GM18951 (cell line): ENCODE results near the gene TSSK3.
A peak's percentile ranks its signal among the peaks of the same experiment; 100 is the strongest.

Source experiments
- POLR2A ChIP-seq: IDR thresholded peaks from 4 replicates; pipeline ENCODE4 v1.6.1; 2011; ENCODE audit warnings: mild to moderate bottlenecking; ENCODE audit not compliant: insufficient read length, insufficient read depth; ENCODE audit errors: extremely low read depth
- in situ Hi-C: fragments of 300-500 bp; cut with MboI; formaldehyde crosslinking; loops from one replicate; pipeline ENCODE4 v1.12.0; 2022; ENCODE audit warnings: low sequenced_read_pairs, mixed read lengths, inconsistent platforms; ENCODE audit not compliant: unreplicated experiment

The TSSK3 gene

DNA sequence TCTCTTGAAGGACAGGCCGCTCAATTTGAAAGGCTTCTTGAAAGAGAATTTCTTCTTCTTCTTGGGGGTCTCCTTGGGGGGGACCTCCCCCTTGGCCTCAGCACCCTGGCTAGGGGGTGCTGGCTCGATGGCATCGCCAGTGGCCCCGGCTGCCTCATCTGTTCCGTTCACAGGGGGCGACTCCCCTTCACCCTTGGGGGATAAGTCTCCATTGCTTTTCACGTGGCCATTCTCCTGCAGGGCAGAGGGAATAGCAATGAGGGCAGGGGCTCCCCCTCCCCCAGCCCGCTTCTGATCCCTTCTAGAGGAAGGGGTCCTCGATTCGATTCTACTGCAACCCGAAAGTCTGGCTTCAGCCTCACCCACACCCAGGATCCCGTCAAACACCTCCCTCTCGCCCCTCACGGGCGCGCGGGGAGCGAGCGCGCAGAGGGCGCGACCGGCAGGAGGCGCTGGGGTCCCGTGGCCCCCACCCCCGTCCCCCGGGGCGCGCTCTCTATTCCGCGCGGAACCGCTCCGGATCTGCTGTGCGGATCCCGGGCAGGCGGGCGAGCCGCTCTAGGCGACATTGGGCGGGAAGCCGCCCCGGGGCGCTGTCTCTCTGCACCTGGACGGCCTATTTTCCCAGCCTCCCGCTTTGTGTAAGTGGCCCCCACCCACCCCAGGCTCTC is 27.3 kb upstream of the TSSK3 start:
- in situ Hi-C loops: no loop called here
- TF ChIP-seq POLR2A: peak; percentile 10

GRCh38 chr1:32335535-32335789 is 26.9 kb upstream of the TSSK3 start:
- in situ Hi-C loops: no loop called here
- TF ChIP-seq POLR2A: no peak

DNA sequence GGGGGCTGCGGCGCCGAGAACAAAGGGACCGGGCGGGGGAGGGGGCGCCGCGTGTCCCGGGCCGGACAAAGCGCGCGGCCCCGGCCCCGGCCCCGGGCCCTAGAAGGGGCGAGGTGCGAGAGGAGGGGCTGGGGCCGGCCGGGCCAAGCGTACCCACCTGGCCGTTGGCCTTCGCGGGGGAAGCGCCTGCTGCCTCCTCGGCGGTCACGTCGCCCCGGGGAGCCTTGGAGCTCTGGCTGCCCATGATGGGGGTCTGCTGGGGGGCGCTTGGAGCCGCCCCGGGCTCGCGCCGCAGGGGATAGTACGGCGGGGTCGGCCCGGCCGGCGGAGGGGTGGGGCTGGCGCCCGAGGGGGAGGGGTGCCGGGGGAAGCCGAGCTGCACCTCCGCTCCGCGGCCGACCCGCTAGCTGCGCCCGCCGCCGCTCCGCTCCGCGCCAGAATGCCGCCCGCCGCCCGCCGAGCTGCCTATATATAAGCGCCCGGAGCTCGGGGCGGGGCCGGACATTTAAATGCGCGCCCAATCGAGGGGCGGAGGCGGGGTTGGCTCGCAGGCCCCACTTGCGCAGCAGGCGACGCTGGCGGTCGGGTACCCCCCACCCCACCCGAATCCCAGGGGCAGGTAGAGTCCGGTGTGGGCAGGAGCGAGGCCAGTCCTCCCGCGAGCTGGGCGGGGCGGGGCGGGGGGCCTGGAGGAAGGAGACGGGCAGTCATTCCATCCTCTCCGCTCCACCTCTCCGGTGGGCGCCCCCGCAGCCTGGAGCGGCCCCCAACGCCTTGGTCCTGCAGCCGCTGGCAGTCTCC is 26.3 kb upstream of the TSSK3 start, which contains the start of gene MARCKSL1:
MARCKSL1 (minus strand) TSS at position 444 of the 801 bp plus-strand sequence; CDS start at position 244, 200 bp downstream.
- in situ Hi-C loops: no loop called here
- TF ChIP-seq POLR2A: peak; percentile 100

DNA sequence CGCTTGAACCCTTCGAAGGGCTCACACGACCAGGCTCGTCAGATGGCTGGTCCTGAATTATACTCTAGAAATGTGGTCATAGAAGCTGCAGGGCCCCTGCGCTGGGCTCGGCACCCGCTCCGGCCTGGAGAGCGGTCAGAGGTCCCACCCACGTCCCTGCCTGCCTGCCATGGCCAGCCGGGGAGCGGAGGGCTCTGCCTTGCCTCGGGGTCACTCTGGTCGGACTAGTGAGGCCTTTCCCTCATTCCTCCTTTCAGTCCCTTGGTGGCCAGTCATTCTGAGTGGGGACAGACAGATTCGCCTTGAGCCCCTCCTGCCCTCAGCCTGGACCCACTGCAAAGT is 25.8 kb upstream of the TSSK3 start:
- TF ChIP-seq POLR2A: no peak
- in situ Hi-C loops: no loop called here

GRCh38 chr1:32336963-32337675 is 25.2 kb upstream of the TSSK3 start:
- in situ Hi-C loops: no loop called here

DNA sequence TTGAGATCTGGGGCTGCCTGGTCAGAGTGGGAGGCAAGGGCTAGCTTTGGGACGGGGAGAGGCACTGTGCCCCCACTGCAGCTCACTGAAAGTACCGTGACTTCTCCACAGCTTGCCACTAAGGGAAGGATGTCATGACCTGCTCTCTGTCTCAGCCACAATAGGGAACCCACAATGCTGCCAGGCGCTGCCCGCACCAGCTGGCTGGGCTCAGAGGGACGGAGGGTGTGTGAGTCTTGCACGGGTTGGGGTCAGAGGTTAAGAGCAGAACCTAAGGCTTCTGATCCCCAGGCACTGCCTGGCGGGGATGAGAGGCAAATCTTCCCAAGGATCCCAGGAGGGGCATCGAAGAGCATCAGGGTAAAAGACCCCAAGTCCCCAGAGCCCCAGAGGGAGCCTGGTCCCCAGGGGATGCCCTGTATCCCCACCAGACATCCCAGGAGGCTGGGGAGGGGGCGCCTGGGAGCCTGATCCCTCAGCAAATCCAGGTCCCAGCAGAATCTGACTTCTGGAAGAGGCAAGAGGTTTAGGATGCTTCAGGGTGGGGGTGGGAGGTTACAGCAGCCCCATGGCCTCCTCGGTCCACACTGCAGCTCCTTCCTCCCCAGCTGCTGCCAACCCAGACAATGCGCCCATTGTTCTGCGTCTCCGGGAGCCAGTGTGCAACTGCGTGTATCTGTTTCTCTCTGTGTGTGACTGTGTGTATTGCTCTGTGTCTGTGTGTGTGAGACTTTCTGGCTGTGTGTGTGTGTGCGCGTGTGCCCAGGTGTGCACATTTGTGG is 24.3 kb upstream of the TSSK3 start:
- in situ Hi-C loops: no loop called here
- no peak for TF ChIP-seq POLR2A

More at GRCh38 chr1:32336963-32337675, 25.2 kb upstream of the TSSK3 start:
- TF ChIP-seq POLR2A: peak; percentile 13

GRCh38 chr1:32338637-32339145 is 23.6 kb upstream of the TSSK3 start:
- TF ChIP-seq POLR2A: no peak

DNA sequence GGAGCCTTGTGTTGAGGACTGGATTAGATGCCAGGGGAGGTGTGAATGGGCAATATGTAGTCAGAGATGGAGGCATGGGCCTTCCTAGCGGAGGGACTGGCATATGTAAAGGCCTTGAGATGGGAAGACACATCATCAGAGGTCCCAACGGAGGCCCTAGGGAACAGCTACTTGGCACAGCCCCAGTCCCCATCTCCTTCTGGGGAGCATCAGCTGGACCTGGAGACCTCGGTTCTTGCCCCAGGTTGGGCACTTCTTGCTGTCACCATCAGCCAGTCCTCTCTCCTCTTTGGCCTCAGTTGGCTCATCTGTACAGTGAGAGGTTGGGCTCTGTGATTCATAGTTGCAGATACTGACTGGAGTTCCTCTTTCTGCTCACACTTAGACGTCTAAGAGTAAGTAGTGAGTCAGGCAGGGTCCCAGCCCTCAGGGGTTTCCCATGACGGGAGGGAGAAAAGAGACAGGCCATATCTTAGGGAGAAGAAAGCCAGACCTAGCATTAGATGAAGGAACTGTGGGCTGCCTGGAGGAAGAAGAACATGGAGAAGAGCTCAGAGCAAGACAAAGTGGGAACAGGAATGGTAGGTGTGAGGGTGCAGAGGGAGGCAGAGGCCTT is 22.9 kb upstream of the TSSK3 start:
- no peak for TF ChIP-seq POLR2A
- in situ Hi-C loops: no loop called here

More at GRCh38 chr1:32338637-32339145, 23.6 kb upstream of the TSSK3 start:
- in situ Hi-C loops: no loop called here

- TF ChIP-seq POLR2A: no peak
- in situ Hi-C loops: no loop called here
Observed at GRCh38 chr1:32341186-32341757, 21.1 kb upstream of the TSSK3 start.

- in situ Hi-C loops: no loop called here
- no peak for TF ChIP-seq POLR2A
Observed at GRCh38 chr1:32341971-32342370, 20.4 kb upstream of the TSSK3 start.

DNA sequence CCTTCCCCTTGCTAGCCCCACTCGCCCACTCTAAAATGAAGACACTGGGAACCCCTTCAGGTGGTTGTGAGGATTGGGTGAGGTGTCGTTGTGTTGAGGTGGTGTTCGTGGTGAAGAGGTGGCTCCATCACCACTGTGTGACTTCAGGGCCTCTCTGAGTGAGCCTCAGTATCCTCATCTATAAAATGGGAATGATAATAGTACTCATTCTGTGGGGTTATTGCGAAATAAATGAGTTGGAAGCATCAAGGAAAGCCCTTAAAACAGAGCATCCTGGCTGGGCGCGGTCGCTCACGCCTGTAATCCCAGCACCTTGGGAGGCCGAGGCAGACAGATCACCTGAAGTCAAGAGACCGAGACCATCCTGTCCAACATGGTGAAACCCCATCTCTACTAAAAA is 19.6 kb upstream of the TSSK3 start:
- in situ Hi-C loops: no loop called here

GRCh38 chr1:32345289-32345827 is 17.0 kb upstream of the TSSK3 start:
- in situ Hi-C loops: no loop called here
- TF ChIP-seq POLR2A: no peak

More for the DNA sequence above, 19.6 kb upstream of the TSSK3 start:
- no peak for TF ChIP-seq POLR2A
